Hematopoietic multipotent progenitor cell (in vitro differentiated cells): ENCODE data around the gene DPP7. TPM values are rescaled to one million over a fixed set of nuclear protein-coding genes. Genes with fewer than 3 reads are reported as not detected.
"Not testable (repeated sequence)": the region's sequence is repeated elsewhere in the genome, so short reads cannot be mapped to it uniquely, and the experiment has no call there.

Source experiments
- DNase-seq, 3 donors: peaks; one replicate each; pipeline ENCODE4 v3.0.0-alpha.2; 2011 to 2015; ENCODE audit warnings: low read depth in 2 of 3, low spot score in 2 of 3
- total RNA-seq: library from RNA; depleted of rRNA; stranded (reverse); fragments of >200 nt; gene quantifications from one replicate; pipeline ENCODE4 v1.2.3, GENCODE V29; 2012

Gene DPP7
- total RNA-seq, 1 donor = 154 TPM

GRCh38 chr9:137130176-137130755 lies 15.7 kb upstream of the DPP7 start:
- no peak for DNase-seq

- peak; percentile 76 to 86 (median 86) for DNase-seq
Observed at GRCh38 chr9:137129456-137130175, 15.1 kb upstream of the DPP7 start.

- DNase-seq = no peak
Observed at GRCh38 chr9:137128862-137129455, 14.4 kb upstream of the DPP7 start.

- DNase-seq = no peak
Observed at GRCh38 chr9:137128158-137128861, 13.8 kb upstream of the DPP7 start.

GRCh38 chr9:137127301-137128157 lies 13.0 kb upstream of the DPP7 start:
- DNase-seq = peak in 2 of 3 donors; percentile 66 to 72

GRCh38 chr9:137126786-137127185 lies 12.3 kb upstream of the DPP7 start:
- DNase-seq = no peak

- not testable (repeated sequence) for DNase-seq
Observed at GRCh38 chr9:137123952-137124462, 9.5 kb upstream of the DPP7 start.

GRCh38 chr9:137123468-137123837 lies 8.9 kb upstream of the DPP7 start:
- no peak for DNase-seq

- DNase-seq = not testable (repeated sequence)
Observed at GRCh38 chr9:137122796-137123467, 8.4 kb upstream of the DPP7 start.

GRCh38 chr9:137121927-137122795 lies 7.6 kb upstream of the DPP7 start:
- DNase-seq = not testable (repeated sequence)

GRCh38 chr9:137118092-137118603 lies 3.6 kb upstream of the DPP7 start:
- not testable (repeated sequence) for DNase-seq

GRCh38 chr9:137117269-137117731 lies 2.8 kb upstream of the DPP7 start:
- DNase-seq = no peak

- DNase-seq = no peak
Observed at GRCh38 chr9:137116728-137117127, 2.2 kb upstream of the DPP7 start.

GRCh38 chr9:137116027-137116507 lies 1.5 kb upstream of the DPP7 start:
- DNase-seq = no peak

GRCh38 chr9:137115394-137116026 lies 977 bp upstream of the DPP7 start:
- DNase-seq = no peak

GRCh38 chr9:137114220-137114612 lies 317 bp downstream of the DPP7 start:
- DNase-seq = no peak

GRCh38 chr9:137113385-137114159 lies 961 bp downstream of the DPP7 start:
- no peak for DNase-seq
